Naive B cell (primary cell): ENCODE data around the gene RRP15. TPM values are rescaled to one million over a fixed set of nuclear protein-coding genes. Genes with fewer than 3 reads are reported as not detected.
A peak's percentile ranks its signal among the peaks of the same experiment; 100 is the strongest.

Source experiments
- ATAC-seq, 2 donors: fragments of 150-1000 bp; cut with Tn5 transposase; 2 replicates each; pipeline ENCODE4 v1.10.0; 2021; ENCODE audit warnings: low read depth in 2 of 2, mild to moderate bottlenecking in 2 of 2, moderate library complexity in 2 of 2
- DNase-seq: peaks from one replicate; pipeline ENCODE4 v3.0.0; 2022
- H3K27ac Mint-ChIP-seq, 6 donors: one replicate each; pipeline ENCODE4 v1.8.0; 2020 to 2022; ENCODE audit warnings: mild to moderate bottlenecking in 6 of 6, mixed read lengths in 6 of 6, moderate library complexity in 5 of 6, inconsistent platforms in 2 of 6
- H3K27me3 Mint-ChIP-seq, 3 donors: one replicate each; pipeline ENCODE4 v1.8.0; 2021 to 2022; ENCODE audit warnings: mixed read lengths in 3 of 3, mild to moderate bottlenecking in 1 of 3
- H3K36me3 Mint-ChIP-seq, 2 donors: one replicate each; pipeline ENCODE4 v1.8.0; 2020 to 2022; ENCODE audit warnings: mixed read lengths in 2 of 2, inconsistent platforms in 1 of 2, mild to moderate bottlenecking in 1 of 2
- H3K4me1 Mint-ChIP-seq, 3 donors: one replicate each; pipeline ENCODE4 v1.8.0; 2020 to 2022; ENCODE audit warnings: mixed read lengths in 3 of 3, inconsistent platforms in 1 of 3, mild to moderate bottlenecking in 1 of 3, moderate library complexity in 1 of 3
- H3K4me3 Mint-ChIP-seq, 8 donors: one replicate each; pipeline ENCODE4 v1.8.0; 2020 to 2022; ENCODE audit warnings: mild to moderate bottlenecking in 8 of 8, mixed read lengths in 8 of 8, moderate library complexity in 8 of 8, inconsistent platforms in 2 of 8
- H3K9me3 Mint-ChIP-seq, 7 donors: one replicate each; pipeline ENCODE4 v1.8.0; 2020 to 2022; ENCODE audit warnings: mixed read lengths in 7 of 7, mild to moderate bottlenecking in 5 of 7, inconsistent platforms in 2 of 7, moderate library complexity in 1 of 7
- polyA plus RNA-seq, 6 donors: library from polyadenylated mRNA; unstranded; fragments of 300-500 nt; fragmentation: Illumina TruSeq; gene quantifications; one replicate each; pipeline ENCODE4 v1.2.3, GENCODE V29; 2021; ENCODE audit warnings: low read depth in 6 of 6

The RRP15 gene, protein sequence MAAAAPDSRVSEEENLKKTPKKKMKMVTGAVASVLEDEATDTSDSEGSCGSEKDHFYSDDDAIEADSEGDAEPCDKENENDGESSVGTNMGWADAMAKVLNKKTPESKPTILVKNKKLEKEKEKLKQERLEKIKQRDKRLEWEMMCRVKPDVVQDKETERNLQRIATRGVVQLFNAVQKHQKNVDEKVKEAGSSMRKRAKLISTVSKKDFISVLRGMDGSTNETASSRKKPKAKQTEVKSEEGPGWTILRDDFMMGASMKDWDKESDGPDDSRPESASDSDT
- 10 to 100 TPM in 5 of 6 donors, 1 to 10 TPM in 1; 7.5 to 26.4 (median 18.5) TPM for polyA plus RNA-seq

- H3K27me3 Mint-ChIP-seq, result peaks cover 8 to 12% (median 9%) of the 10 kb centered on the region in 3 donors
- ATAC-seq, result peak; percentile 94 to 98
- peaks cover 22 to 38% (median 32%) of the 10 kb centered on the region in 3 donors for H3K4me1 Mint-ChIP-seq
- H3K36me3 Mint-ChIP-seq, result peaks cover 0 to 7% of the 10 kb centered on the region in 2 donors
- H3K4me3 Mint-ChIP-seq, result peak within 1 kb of the TSS; percentile 94 to 100 (median 98)
- peaks cover 0 to 6% (median 2%) of the 10 kb centered on the region in 7 donors for H3K9me3 Mint-ChIP-seq
- peak within 1 kb of the TSS; percentile 94 to 100 (median 99) for H3K27ac Mint-ChIP-seq
- DNase-seq, result peak; percentile 87
Measured at GRCh38 chr1:218284917-218285635, at the start of gene RRP15. RRP15 (plus strand) TSS chr1:218285293; CDS start chr1:218285317, 24 bp downstream.

DNA sequence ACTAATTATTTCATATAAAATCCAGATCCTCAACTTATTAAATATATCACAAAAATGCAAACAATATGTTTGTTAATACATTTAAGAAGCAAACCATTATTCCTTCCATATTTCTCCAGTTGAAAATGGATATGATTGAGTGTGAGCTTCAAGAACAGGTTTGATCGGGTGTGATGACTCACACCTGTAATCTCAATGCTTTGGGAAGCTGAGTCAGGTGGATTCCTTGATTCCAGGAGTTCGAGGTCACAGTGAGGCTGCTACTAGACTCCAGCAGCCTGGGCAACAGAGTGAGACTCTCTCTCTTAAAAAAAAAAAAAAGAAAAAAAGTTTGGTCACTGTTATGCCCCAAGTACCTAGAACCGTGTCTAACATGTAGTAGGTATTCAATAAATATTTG, 42.9 kb upstream of the RRP15 start:
- Mint-ChIP-seq H3K36me3 (no peaks in the 10 kb centered on the region), H3K27me3 (peaks cover under 1 to 21% (median 9%) of the 10 kb centered on the region in 3 donors), H3K9me3 (peaks cover 0 to 8% (median 0%) of the 10 kb centered on the region in 7 donors), H3K4me1 (no peaks in the 10 kb centered on the region), H3K4me3 (no peak overlapping the region), H3K27ac (no peak overlapping the region)
- no peak for DNase-seq
- no peak for ATAC-seq

GRCh38 chr1:218247339-218247738, 37.8 kb upstream of the RRP15 start:
- Mint-ChIP-seq H3K27me3 (peaks cover 29 to 49% (median 31%) of the 10 kb centered on the region in 3 donors), H3K4me1 (no peaks in the 10 kb centered on the region), H3K4me3 (no peak overlapping the region), H3K27ac (no peak overlapping the region), H3K36me3 (no peaks in the 10 kb centered on the region), H3K9me3 (no peaks in the 10 kb centered on the region)
- DNase-seq (no peak), ATAC-seq (no peak)

- Mint-ChIP-seq H3K4me3 (no peak overlapping the region), H3K36me3 (no peaks in the 10 kb centered on the region), H3K27ac (no peak overlapping the region), H3K4me1 (peaks cover 0 to 4% (median 0%) of the 10 kb centered on the region in 3 donors), H3K27me3 (peaks cover 29 to 41% (median 34%) of the 10 kb centered on the region in 3 donors), H3K9me3 (no peaks in the 10 kb centered on the region)
- DNase-seq (no peak), ATAC-seq (no peak)
Measured at GRCh38 chr1:218249338-218250140, 35.6 kb upstream of the RRP15 start.

DNA sequence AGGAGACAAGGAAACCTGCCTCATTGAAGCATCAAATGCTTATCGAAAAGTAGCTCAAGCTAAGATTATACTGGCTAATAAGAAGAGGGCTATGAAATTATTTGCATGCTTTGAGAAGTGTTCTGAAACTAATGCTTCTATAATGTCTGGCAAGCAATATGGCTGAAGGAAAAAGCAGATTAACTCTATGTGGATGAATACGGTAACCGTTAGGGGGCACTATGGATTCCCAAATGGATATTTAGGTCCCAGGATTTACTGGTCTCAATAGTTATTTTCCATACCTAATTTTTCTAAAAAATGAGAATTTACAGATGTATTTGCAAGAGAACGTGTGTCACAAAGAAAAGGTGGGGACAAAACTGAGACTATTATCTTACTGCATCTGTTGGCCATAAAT, 34.6 kb upstream of the RRP15 start:
- H3K4me3 Mint-ChIP-seq, result no peak overlapping the region
- DNase-seq, result no peak
- H3K27ac Mint-ChIP-seq, result no peak overlapping the region

GRCh38 chr1:218254296-218254946, 30.7 kb upstream of the RRP15 start:
- ATAC-seq (no peak), DNase-seq (no peak)
- H3K27me3 Mint-ChIP-seq, result peaks cover 12 to 39% (median 22%) of the 10 kb centered on the region in 3 donors
- no peak overlapping the region for H3K27ac Mint-ChIP-seq
- H3K4me1 Mint-ChIP-seq, result peaks cover 0 to 4% (median 0%) of the 10 kb centered on the region in 3 donors
- peaks cover 2 to 9% (median 5%) of the 10 kb centered on the region in 7 donors for H3K9me3 Mint-ChIP-seq
- H3K36me3 Mint-ChIP-seq, result peaks cover 0 to 3% of the 10 kb centered on the region in 2 donors
- H3K4me3 Mint-ChIP-seq, result no peak overlapping the region

More for the DNA sequence above, 34.6 kb upstream of the RRP15 start:
- no peaks in the 10 kb centered on the region for H3K9me3 Mint-ChIP-seq
- ATAC-seq, result no peak
- peaks cover 29 to 41% (median 39%) of the 10 kb centered on the region in 3 donors for H3K27me3 Mint-ChIP-seq
- H3K36me3 Mint-ChIP-seq, result no peaks in the 10 kb centered on the region
- H3K4me1 Mint-ChIP-seq, result peaks cover 0 to 4% (median 0%) of the 10 kb centered on the region in 3 donors

GRCh38 chr1:218255090-218255489, 30.0 kb upstream of the RRP15 start:
- Mint-ChIP-seq H3K27ac (no peak overlapping the region), H3K36me3 (peaks cover 0 to 9% of the 10 kb centered on the region in 2 donors), H3K4me1 (peaks cover 0 to 4% (median 0%) of the 10 kb centered on the region in 3 donors), H3K27me3 (peaks cover 12 to 41% (median 23%) of the 10 kb centered on the region in 3 donors), H3K4me3 (no peak overlapping the region), H3K9me3 (peaks cover 4 to 16% (median 10%) of the 10 kb centered on the region in 7 donors)
- ATAC-seq (no peak), DNase-seq (no peak)

DNA sequence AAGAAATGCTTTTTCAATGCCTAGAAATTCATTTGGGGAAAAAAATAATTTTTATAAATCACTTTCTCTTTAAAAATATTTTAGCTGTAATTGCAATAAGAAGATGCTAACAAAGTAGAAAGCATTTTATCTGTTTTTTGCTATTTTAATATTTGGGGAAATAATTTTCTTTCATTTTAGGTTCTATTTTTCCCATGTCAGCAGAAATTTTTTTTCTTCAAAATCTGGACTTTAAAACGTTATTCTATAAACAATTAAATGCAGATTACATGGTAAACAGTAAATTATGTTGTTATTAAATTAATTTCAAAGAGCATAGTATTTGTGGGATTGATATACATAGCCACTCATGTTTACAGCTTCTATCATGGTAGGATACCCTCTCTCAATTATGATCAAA, 27.7 kb upstream of the RRP15 start:
- H3K4me1 Mint-ChIP-seq, result peaks cover 0 to 4% (median 0%) of the 10 kb centered on the region in 3 donors
- H3K9me3 Mint-ChIP-seq, result peaks cover 4 to 19% (median 14%) of the 10 kb centered on the region in 7 donors
- peaks cover 0 to 9% of the 10 kb centered on the region in 2 donors for H3K36me3 Mint-ChIP-seq
- no peak overlapping the region for H3K4me3 Mint-ChIP-seq
- no peak overlapping the region for H3K27ac Mint-ChIP-seq
- ATAC-seq (no peak), DNase-seq (no peak)
- H3K27me3 Mint-ChIP-seq, result peaks cover 13 to 38% (median 29%) of the 10 kb centered on the region in 3 donors

GRCh38 chr1:218257971-218258370, 27.1 kb upstream of the RRP15 start:
- Mint-ChIP-seq H3K4me1 (peaks cover 0 to 4% (median 0%) of the 10 kb centered on the region in 3 donors), H3K27me3 (peaks cover 13 to 41% (median 35%) of the 10 kb centered on the region in 3 donors), H3K27ac (no peak overlapping the region), H3K9me3 (peaks cover 4 to 19% (median 14%) of the 10 kb centered on the region in 7 donors), H3K4me3 (no peak overlapping the region), H3K36me3 (peaks cover 0 to 9% of the 10 kb centered on the region in 2 donors)
- ATAC-seq (no peak), DNase-seq (no peak)

DNA sequence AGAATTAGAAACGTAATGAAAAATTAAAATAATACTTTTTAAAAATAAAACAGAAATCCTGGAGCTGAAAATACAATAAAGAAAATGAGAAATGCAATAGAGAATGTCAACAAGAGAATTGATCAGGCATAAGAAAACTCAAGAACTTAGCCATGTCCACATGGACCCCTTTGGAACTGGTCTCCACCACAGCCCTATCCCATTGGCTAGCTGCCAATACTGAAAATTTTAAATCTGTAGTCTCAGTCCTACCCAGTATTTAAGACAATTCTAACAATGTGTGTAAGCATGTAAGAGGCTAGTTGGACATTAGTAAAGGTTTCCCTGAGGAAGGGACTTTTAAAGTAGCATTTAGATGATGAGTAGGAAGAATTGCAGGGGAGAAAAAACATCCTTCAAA, 25.8 kb upstream of the RRP15 start:
- H3K27ac Mint-ChIP-seq, result no peak overlapping the region
- no peaks in the 10 kb centered on the region for H3K4me1 Mint-ChIP-seq
- DNase-seq (no peak), ATAC-seq (no peak)
- H3K36me3 Mint-ChIP-seq, result peaks cover 0 to 9% of the 10 kb centered on the region in 2 donors
- H3K4me3 Mint-ChIP-seq, result no peak overlapping the region
- H3K27me3 Mint-ChIP-seq, result peaks cover 14 to 42% (median 36%) of the 10 kb centered on the region in 3 donors
- peaks cover 4 to 19% (median 14%) of the 10 kb centered on the region in 7 donors for H3K9me3 Mint-ChIP-seq

DNA sequence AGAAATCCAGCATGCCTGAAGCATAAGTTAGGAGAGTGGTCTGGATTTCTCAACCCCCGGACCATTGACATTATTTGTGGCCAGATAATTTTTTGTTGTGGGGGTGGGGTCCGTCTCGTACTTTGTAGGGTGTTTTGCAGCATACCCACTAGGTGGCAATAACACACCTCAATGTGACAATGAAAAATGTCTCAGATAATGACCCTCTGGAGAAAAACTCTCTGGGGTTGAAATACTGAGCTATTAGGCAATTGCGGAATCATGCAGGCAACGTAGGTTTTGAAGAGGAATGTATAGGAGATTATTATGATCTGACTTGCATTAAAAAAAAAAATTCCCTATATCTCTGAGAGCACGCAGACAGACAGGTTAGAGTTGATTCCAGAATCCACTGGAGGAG, 25.3 kb upstream of the RRP15 start:
- ATAC-seq, result no peak
- Mint-ChIP-seq H3K27me3 (peaks cover 18 to 42% (median 36%) of the 10 kb centered on the region in 3 donors), H3K9me3 (peaks cover 4 to 19% (median 14%) of the 10 kb centered on the region in 7 donors), H3K4me1 (no peaks in the 10 kb centered on the region), H3K36me3 (peaks cover 0 to 9% of the 10 kb centered on the region in 2 donors), H3K27ac (no peak overlapping the region), H3K4me3 (no peak overlapping the region)
- DNase-seq, result no peak

- Mint-ChIP-seq H3K9me3 (peaks cover 4 to 19% (median 14%) of the 10 kb centered on the region in 7 donors), H3K4me3 (no peak overlapping the region), H3K27ac (no peak overlapping the region), H3K4me1 (no peaks in the 10 kb centered on the region), H3K27me3 (peaks cover 30 to 48% (median 31%) of the 10 kb centered on the region in 3 donors), H3K36me3 (peaks cover 0 to 9% of the 10 kb centered on the region in 2 donors)
- no peak for ATAC-seq
- no peak for DNase-seq
Measured at GRCh38 chr1:218262259-218262658, 22.8 kb upstream of the RRP15 start.
